WTC11 (cell line): ENCODE measurements around the gene RYR3. TPM values are rescaled to one million over a fixed set of nuclear protein-coding genes. Genes with fewer than 3 reads are reported as not detected.

ENCODE experiments used
- ATAC-seq: fragments of 200-7000 bp; cut with Tn5 transposase; 2 replicates; pipeline ENCODE4 v1.10.0; 2021; ENCODE audit warnings: mild to moderate bottlenecking, moderate library complexity
- CTCF ChIA-PET: fragments of 300-600 bp; sonication (Branson Sonifier 250); formaldehyde crosslinking; loops from one replicate; lab custom pipeline; 2021; ENCODE audit warnings: antibody characterized with exemption; lab: Charles Lee
- POLR2A ChIA-PET: fragments of 350-600 bp; sonication (Branson Sonifier 250); formaldehyde crosslinking; loops from one replicate; lab custom pipeline; 2021; ENCODE audit warnings: antibody characterized with exemption; lab: Charles Lee
- DNase-seq: peaks from one replicate; pipeline ENCODE4 v3.0.0; 2021; ENCODE audit warnings: low spot score
- H3K27ac Mint-ChIP-seq: 2 replicates; pipeline ENCODE4 v1.8.0; 2021; ENCODE audit warnings: mixed read lengths
- H3K27me3 Mint-ChIP-seq: 2 replicates; pipeline ENCODE4 v1.8.0; 2021; ENCODE audit warnings: low read depth, mild to moderate bottlenecking, moderate library complexity, mixed read lengths
- H3K36me3 Mint-ChIP-seq: 2 replicates; pipeline ENCODE4 v1.8.0; 2021; ENCODE audit warnings: mixed read lengths
- H3K4me1 Mint-ChIP-seq: 2 replicates; pipeline ENCODE4 v1.8.0; 2022; ENCODE audit warnings: mixed read lengths
- H3K4me3 Mint-ChIP-seq: 2 replicates; pipeline ENCODE4 v1.8.0; 2021; ENCODE audit warnings: mild to moderate bottlenecking, moderate library complexity, mixed read lengths
- H3K9me3 Mint-ChIP-seq: 2 replicates; pipeline ENCODE4 v1.8.0; 2021; ENCODE audit warnings: mixed read lengths
- CREB1 ChIP-seq: sonication (generic); formaldehyde crosslinking; IDR thresholded peaks from 2 replicates; pipeline ENCODE4 v1.8.0; 2023; ENCODE audit warnings: mild to moderate bottlenecking, missing genetic modification reagents
- ERG ChIP-seq: fragments of 250-450 bp; sonication (Bioruptor Pico); IDR thresholded peaks from 2 replicates; pipeline ENCODE4 v1.8.0; 2021; ENCODE audit warnings: mild to moderate bottlenecking
- FOXJ3 ChIP-seq: sonication (generic); formaldehyde crosslinking; IDR thresholded peaks from 2 replicates; pipeline ENCODE4 v1.9.0; 2021; ENCODE audit warnings: missing genetic modification reagents, mild to moderate bottlenecking, borderline replicate concordance
- IRF1 ChIP-seq: sonication (generic); formaldehyde crosslinking; IDR thresholded peaks from 2 replicates; pipeline ENCODE4 v1.8.0; 2023; ENCODE audit warnings: missing genetic modification reagents
- JAZF1 ChIP-seq: fragments of 250-450 bp; sonication (Bioruptor Pico); IDR thresholded peaks from 2 replicates; pipeline ENCODE4 v1.9.0; 2021; ENCODE audit warnings: moderate library complexity, mild to moderate bottlenecking, inconsistent platforms
- JUN ChIP-seq: sonication (generic); formaldehyde crosslinking; IDR thresholded peaks from 2 replicates; pipeline ENCODE4 v1.8.0; 2023; ENCODE audit warnings: mild to moderate bottlenecking, missing genetic modification reagents
- NFATC4 ChIP-seq: fragments of 250-450 bp; sonication (Bioruptor Pico); IDR thresholded peaks from 2 replicates; pipeline ENCODE4 v1.9.0; 2021; ENCODE audit warnings: mild to moderate bottlenecking
- NFYB ChIP-seq: sonication (generic); formaldehyde crosslinking; conservative IDR thresholded peaks from 2 replicates; pipeline ENCODE4 v1.8.0; 2022; ENCODE audit warnings: low read depth, missing genetic modification reagents
- NR1H2 ChIP-seq: sonication (generic); formaldehyde crosslinking; IDR thresholded peaks from 2 replicates; pipeline ENCODE4 v1.9.0; 2021; ENCODE audit warnings: mild to moderate bottlenecking, moderate library complexity, missing genetic modification reagents
- PRDM15 ChIP-seq: sonication (generic); formaldehyde crosslinking; IDR thresholded peaks from 2 replicates; pipeline ENCODE4 v1.8.0; 2022; ENCODE audit warnings: missing genetic modification reagents
- PREB ChIP-seq: sonication (generic); formaldehyde crosslinking; IDR thresholded peaks from 2 replicates; pipeline ENCODE4 v1.8.1; 2022; ENCODE audit warnings: mild to moderate bottlenecking, missing genetic modification reagents, moderate library complexity, borderline replicate concordance
- ZNF138 ChIP-seq: sonication (generic); formaldehyde crosslinking; conservative IDR thresholded peaks from 2 replicates; pipeline ENCODE4 v1.8.1; 2022; ENCODE audit warnings: mild to moderate bottlenecking, moderate library complexity, missing genetic modification reagents
- ZNF416 ChIP-seq: fragments of 250-450 bp; sonication (Bioruptor Pico); IDR thresholded peaks from 2 replicates; pipeline ENCODE4 v1.9.0; 2021; ENCODE audit warnings: mild to moderate bottlenecking, inconsistent platforms
- ZNF423 ChIP-seq: fragments of 250-450 bp; sonication (Bioruptor Pico); IDR thresholded peaks from 2 replicates; pipeline ENCODE4 v2.1.2; 2022; ENCODE audit warnings: mild to moderate bottlenecking, moderate library complexity
- ZNF532 ChIP-seq: fragments of 250-450 bp; sonication (Bioruptor Pico); IDR thresholded peaks from 2 replicates; pipeline ENCODE4 v1.9.0; 2021; ENCODE audit warnings: mild to moderate bottlenecking, borderline replicate concordance
- total RNA-seq: library from RNA; stranded (reverse); gene quantifications from 3 replicates; pipeline ENCODE4 v1.2.3, GENCODE V29; 2021
- TF ChIP-seq, protein P1 (sequence below): fragments of 250-450 bp; sonication (Bioruptor Pico); conservative IDR thresholded peaks from 2 replicates; pipeline ENCODE4 v1.9.0; 2021; ENCODE audit warnings: mild to moderate bottlenecking
- TF ChIP-seq, protein P2 (sequence below): fragments of 250-450 bp; sonication (Bioruptor Pico); IDR thresholded peaks from 2 replicates; pipeline ENCODE4 v1.9.0; 2021; ENCODE audit warnings: moderate library complexity, mild to moderate bottlenecking, inconsistent platforms, borderline replicate concordance

RYR3 gene
- total RNA-seq, 1 experiment from 2014 or later = 1.4 TPM

DNA sequence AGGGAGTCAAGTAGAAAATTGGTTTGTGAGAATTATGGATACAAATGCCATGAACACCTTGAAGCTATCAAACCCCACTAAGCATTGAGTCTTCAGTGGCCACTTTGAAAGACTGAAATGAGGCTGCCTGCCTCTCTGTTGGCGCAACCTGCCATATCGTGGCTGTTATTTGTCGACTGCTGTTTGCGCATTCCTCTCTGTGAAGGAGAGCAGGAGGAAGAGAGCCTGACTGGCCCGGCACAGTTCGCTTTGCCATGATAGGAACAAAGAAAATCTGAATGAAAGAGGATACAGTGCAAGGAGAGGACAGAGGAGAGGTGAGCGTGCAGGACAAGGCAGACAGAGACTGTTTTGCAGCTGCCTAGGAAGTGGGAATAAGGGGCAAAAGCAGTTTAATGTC lies 289.4 kb downstream of the RYR3 start (continued):
- TF ChIP-seq ZNF416 (CRISPR knock-in tag) = no peak
- no peak for TF ChIP-seq CREB1 (CRISPR knock-in tag)
- no peak for TF ChIP-seq PREB
- TF ChIP-seq ZNF138 (CRISPR knock-in tag) = no peak
- TF ChIP-seq, all 79 proteins: peak for 0

GRCh38 chr15:33601461-33601860 lies 290.7 kb downstream of the RYR3 start:
- Mint-ChIP-seq H3K4me1 (peaks cover 49% of the 10 kb centered on the region), H3K4me3 (no peak overlapping the region), H3K9me3 (peaks cover 10% of the 10 kb centered on the region), H3K27ac (no peak overlapping the region), H3K36me3 (no peaks in the 10 kb centered on the region), H3K27me3 (peaks cover 3% of the 10 kb centered on the region; the same call in 1 of the 2 replicates)
- TF ChIP-seq ERG (CRISPR knock-in tag) (no peak), JAZF1 (CRISPR knock-in tag) (no peak), NFATC4 (CRISPR knock-in tag) (no peak), NFYB (CRISPR knock-in tag) (no peak), FOXJ3 (CRISPR knock-in tag) (no peak), JUN (CRISPR knock-in tag) (no peak), IRF1 (CRISPR knock-in tag) (no peak), PRDM15 (no peak), NR1H2 (CRISPR knock-in tag) (no peak), ZNF423 (no peak), ZNF532 (CRISPR knock-in tag) (no peak)
- TF ChIP-seq, protein P1, sequence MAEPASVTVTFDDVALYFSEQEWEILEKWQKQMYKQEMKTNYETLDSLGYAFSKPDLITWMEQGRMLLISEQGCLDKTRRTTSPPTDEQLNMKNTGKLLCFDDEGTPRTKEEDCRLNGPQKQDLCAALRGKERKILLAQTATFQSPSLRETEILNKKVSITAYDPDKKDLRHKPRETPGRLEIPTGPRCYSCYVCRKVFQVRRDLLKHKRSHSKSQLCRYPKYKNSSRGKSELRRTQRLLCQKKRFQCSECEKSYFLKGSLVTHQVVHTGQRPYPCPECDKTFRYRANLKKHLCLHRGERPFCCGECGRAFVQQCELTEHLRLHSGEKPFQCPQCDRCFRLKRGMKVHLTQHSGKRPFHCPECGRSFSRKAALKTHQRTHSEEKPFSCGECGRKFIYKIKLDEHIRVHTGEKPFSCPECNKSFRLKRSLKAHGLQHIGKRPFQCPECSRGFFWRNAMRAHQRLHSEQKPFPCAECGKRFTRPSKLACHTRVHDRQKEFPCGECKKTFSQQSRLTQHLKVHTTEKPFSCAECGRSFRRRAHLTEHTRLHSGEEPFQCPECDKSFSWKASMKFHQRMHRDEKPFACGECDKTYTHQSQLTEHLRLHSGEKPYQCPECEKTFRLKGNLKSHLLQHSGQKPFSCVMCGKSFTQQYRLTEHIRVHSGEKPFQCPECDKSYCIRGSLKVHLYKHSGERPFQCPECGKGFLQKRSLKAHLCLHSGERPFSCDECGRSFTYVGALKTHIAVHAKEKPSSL (CRISPR knock-in tag) = no peak
- TF ChIP-seq, protein P2, sequence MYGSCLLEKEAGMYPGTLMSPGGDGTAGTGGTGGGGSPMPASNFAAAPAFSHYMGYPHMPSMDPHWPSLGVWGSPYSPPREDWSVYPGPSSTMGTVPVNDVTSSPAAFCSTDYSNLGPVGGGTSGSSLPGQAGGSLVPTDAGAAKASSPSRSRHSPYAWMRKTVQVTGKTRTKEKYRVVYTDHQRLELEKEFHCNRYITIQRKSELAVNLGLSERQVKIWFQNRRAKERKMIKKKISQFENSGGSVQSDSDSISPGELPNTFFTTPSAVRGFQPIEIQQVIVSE (CRISPR knock-in tag) = no peak
- ATAC-seq (no peak), DNase-seq (no peak)
- ChIA-PET CTCF (no interaction called here), POLR2A (no interaction called here)
